NCI-H1092 (cell line): ENCODE results near the gene MAN2B1.
"Not testable (repeated sequence)": the region's sequence is repeated elsewhere in the genome, so short reads cannot be mapped to it uniquely, and the experiment has no call there.

Experiments
- DNase-seq: peaks from one replicate; lab custom pipeline; 2025; lab: John Stamatoyannopoulos, UW

Gene MAN2B1

GRCh38 chr19:12657966-12658365 lies 8.6 kb downstream of the MAN2B1 start:
- no peak for DNase-seq

- DNase-seq: no peak
These were observed 9.5 kb downstream of the MAN2B1 start for GRCh38 chr19:12656899-12657571.

DNA sequence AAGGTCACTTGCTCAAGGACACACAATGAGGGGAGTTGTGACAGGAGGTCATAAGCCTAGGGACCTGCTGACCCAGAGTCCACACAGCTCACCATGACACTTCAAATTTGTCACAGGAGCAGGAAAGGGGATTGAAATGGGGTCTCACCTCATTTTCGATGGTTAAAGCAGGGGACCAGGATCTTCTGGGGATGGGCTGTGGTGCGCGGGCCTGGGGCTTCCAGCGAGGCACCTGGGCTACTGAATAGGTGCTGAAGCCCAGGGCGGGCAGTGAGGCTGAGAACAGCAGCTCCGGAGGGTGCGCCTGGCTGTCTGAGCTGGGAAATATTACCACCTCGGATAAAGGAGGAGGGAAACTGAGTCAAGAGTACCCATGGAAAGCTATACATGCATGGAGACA lies 11.0 kb downstream of the MAN2B1 start:
- DNase-seq: no peak

- no peak for DNase-seq
These were observed 14.3 kb downstream of the MAN2B1 start for GRCh38 chr19:12652219-12652618.

GRCh38 chr19:12649941-12650340 lies 16.6 kb downstream of the MAN2B1 start:
- no peak for DNase-seq

DNA sequence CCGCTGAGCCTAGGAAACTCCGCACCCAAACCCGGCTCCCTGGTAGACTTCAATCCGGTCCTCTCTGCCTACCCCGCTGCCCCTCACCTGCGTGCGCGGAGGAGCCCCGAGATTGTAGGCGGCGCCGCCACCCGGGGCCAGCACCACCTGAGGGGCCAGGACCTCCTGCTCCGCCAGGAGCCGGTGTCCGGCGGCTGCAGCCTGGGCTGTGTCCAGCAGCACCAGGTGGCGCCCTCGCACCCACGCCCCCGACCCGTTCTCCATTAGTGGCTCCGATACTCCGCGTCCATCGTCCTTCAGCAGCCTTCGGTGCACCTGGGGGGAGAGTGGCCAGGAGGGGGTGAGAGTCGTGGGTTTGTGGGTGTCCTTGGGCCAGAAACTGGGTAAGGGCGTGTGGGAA lies 18.5 kb downstream of the MAN2B1 start:
- DNase-seq: no peak

DNA sequence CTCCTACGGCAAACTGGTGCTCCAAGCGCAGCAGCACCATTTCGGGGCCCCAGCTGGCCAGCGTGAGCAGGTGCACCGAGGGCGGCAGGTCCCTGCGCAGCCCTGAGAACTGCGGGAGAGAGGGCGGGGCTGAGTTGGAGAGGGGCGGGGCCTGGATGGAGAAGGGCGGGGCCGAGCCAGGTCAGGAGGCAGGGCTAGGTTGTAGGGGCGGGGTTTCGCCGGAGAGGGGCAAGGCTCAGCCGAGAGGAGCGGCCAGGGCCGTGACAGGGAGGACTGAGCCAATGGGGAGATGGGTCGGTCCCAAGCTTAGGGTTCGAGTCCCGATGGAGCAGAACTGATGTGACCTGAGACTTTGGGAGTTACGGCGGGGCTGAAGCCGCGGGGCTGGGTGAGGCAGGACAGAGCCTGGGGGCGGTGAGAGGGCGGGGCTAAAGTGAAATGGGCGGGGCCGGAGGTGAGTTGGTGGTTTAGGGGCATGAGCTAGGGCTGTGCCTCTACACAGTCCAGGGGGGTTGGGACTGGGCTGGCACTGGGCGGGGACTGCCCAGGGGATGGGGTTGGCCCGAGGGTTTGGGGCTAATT lies 19.0 kb downstream of the MAN2B1 start:
- peak; percentile 26 for DNase-seq

DNA sequence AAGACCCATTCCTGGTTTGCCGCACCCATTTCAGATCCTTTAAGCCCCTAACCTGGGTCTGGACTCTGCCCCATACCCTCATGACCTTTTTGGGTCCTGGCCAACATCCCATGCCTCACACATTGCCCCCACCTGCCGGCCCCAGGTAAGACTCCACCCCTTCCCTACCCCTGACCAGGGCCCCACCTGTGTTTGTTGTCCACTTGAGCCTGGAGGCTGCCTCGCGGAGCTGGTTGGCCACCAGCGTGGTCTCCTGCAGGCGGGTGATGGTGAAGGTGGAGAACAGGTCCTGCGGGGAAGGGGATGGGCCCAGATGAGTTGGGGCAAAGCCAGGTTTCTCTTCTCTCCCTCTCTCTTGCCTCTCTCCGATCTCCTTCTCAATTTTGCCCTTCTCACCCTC lies 19.5 kb downstream of the MAN2B1 start:
- DNase-seq: no peak

DNA sequence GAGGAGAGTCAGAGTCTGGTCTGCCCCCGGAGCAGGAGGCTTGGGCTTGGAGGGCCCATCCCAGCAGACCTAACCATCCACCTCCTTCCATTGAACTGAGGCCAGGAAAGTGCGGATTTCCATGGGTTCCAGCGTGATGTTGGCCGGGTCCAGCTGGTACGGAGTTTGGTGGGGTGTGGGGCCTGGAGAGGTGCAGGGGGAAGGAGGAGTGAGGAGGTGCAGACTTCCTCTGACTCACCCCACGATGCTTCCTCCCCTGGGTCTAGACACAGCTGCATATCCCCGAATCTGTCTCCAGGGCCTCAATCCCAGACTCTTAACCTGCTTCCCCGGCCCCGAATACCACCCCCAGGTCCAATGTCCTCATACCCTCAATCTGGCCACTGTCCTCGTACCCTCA lies 20.0 kb downstream of the MAN2B1 start:
- no peak for DNase-seq

DNA sequence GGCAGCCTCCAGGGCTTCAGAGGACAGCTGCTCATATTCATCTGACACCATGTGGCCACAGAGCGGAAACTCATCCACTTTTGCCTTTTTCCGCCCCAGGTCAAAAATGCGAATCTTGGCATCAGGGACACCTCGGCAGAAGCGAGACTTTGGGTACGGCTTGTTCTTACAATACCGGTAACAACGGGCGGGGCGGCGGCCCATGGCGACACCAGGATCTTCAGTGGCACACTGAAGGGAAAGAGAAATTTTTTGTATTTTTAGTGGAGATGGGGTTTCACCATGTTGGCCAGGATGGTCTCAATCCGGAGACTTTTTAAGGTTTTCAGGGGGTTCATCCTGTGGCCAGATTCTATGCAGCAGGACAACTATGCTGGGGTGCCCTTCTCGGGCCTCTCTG lies 22.8 kb downstream of the MAN2B1 start:
- DNase-seq: not testable (repeated sequence)

DNA sequence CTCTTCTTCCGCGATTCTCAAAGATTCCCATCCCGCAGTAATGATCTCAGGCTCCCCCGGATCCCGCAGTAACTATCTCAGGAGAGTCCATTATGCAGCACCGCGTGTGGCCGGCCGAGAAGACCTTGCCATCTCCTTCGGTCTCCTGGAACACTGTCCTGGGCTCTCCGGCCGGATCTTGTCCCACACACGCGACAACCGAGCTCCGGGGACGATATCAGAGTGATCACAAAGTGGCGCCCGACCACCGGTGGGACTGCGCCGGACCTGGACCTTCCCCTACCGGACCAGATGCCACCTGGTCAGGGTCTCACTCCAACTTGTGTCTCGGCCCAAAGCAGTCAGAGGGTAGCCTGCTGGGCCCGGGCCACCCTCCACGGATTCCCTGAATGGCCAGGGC lies 24.0 kb downstream of the MAN2B1 start:
- no peak for DNase-seq

DNA sequence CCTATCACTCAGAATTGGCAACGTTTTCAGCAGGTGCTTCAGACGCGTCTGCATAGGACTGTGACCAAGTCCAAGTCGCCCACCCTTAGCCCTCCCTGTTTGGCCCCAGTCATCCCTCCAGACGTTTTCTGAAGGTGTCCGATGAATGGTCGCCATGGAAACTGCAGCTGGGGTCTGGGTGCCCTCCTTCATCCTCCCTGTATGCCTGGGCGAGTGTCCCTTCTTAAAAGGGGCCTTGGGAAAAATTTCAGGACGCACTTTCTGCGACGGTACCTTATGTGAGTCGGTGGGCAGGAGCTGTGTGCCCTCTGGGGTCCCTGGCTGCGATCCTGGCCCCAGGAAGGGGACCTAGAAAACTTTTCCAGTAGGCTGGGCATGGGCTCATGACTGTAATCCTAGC lies 25.1 kb downstream of the MAN2B1 start:
- DNase-seq: no peak

GRCh38 chr19:12639901-12640613 lies 26.5 kb downstream of the MAN2B1 start:
- peak; percentile 64 for DNase-seq

DNA sequence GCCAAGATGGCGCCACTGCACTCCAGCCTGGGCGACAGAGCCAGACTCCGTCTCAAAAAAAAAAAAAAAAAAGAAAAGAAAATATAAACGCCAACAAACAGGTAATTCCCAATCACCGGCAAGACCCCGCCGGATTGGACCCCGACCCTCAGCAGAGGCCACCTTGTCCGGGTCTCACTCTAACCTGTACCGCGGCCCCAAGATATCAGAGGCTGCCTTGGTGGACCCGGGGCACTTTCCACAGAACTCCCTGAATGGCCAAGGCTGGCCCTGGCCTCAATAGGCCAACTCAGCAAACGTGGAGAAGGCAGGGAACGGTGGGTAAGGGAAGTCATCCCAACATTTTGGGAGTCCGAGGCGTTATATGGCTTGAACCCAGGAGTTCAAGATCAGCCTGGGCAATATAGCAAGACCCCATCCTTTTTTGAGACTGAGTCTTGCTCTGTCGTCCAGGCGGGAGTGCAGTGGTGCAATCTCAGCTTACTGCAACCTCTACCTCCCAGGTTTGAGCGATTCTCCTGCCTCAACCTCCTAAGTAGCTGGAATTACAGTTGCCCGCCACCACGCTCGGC lies 27.8 kb downstream of the MAN2B1 start:
- no peak for DNase-seq

DNA sequence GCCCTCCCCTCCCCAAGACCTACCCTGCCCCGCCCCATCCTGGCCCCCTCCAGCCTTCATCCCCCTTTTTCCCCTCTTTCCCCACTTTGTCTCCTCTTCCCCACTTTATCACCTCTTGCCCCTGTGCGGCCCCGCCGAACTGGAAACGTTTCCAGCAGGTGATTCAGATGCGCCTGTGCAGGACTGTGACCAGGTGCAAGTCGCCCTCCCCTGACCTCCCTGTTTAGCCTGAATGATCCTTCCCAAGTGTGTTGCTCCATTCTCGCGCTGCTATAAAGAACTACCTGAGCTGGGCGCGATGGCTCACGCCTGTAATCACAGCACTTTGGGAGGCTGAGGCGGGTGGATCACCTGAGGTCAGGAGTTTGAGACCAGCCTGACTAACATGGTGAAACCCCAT lies 29.9 kb downstream of the MAN2B1 start:
- DNase-seq: no peak

DNA sequence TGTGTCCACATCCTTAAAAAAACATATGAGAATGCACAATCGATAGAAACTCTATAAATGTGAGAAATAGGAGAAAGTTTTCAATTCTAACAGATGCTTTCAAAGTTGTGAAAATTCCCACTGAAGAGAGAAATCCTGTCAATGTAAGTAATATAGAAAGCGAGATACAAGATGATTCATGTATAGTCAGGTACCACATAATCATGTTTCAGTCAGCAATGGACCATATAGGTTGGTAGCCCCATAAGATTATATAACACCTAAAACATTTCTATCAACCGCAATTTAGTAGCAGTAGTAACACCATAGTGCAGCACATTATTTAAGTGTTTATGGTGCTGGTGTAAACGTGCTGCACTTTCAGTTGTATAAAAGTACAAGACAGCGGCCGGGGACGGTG lies 37.3 kb downstream of the MAN2B1 start:
- no peak for DNase-seq

- no peak for DNase-seq
These were observed 38.2 kb downstream of the MAN2B1 start for GRCh38 chr19:12628040-12629022.

GRCh38 chr19:12626958-12627357 lies 39.6 kb downstream of the MAN2B1 start:
- DNase-seq: no peak

DNA sequence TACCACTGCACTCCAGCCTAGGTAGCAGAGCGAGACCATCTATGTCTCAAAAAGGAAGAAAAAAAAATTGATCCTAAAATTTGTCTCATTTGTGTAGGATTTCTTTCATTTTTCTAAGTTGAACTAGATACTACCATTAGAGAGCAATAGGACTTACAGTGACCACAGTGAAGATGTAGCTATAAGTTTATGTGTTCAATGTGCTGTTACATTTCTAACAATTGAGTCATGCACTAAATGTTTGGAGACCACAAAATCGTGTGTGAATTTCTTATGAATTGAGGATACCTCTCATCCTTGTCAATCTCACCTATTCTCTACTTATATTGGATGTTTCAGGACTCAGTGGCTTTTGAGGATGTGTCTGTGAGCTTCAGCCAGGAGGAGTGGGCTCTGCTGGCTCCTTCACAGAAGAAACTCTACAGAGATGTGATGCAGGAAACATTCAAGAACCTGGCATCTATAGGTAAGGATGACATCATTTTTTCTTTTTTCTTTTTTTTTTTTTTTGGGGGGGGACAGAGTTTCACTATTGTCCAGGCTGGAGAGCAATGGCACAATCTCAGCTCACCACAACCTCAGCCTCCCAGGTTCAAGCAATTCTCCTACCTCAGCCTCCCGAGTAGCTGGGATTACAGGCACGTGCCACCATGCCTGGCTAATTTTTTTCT lies 43.0 kb downstream of the MAN2B1 start:
- no peak for DNase-seq

GRCh38 chr19:12621253-12622024 lies 45.1 kb downstream of the MAN2B1 start:
- not testable (repeated sequence) for DNase-seq

- no peak for DNase-seq
These were observed 48.9 kb downstream of the MAN2B1 start for GRCh38 chr19:12617646-12618045.
